Loucy (cell line): ENCODE measurements around the gene SH3YL1.

Experiments used
- CTCF ChIP-seq: fragments of 200-600 bp; sonication (generic); conservative IDR thresholded peaks from 2 replicates; pipeline ENCODE4 v1.5.1; 2014; ENCODE audit warnings: mild to moderate bottlenecking, antibody characterized with exemption, low read length
- EZH2phosphoT487 ChIP-seq: fragments of 200-600 bp; IDR thresholded peaks from 2 replicates; pipeline ENCODE4 v1.6.1; 2018; ENCODE audit warnings: antibody characterized with exemption, mild to moderate bottlenecking, moderate library complexity, borderline replicate concordance

- TF ChIP-seq CTCF (no peak), EZH2phosphoT487 (no peak)
These were observed 41.5 kb upstream of the SH3YL1 start for GRCh38 chr2:305366-305765.
